ENCODE data around the gene OASL.

DNA sequence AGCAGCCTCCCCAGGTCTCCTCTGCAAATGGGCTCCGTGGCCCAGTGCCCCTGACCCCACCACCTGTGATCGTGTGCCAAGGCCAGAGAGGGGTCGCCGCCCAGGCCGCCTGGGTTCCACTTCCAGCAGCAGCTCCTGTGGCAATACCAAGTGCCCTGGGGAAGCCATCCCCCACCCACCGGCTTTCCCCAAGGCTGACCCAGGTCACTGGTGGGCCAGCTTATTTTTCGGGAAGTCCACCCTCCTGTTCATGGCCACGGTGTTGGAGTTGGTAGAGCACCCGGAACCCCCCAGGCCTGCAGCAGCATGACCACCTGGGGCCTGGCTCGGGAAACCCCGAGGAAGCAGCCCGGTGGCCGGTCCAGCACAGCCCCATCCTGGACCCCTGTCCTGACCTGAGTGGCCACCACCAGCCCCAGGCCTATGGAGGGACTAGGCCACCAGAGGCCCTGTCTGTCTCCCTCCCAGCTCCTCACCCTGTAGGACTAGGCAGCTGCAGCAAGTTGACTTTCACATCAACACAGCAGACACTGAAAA, 40.8 kb upstream of the OASL start:
- TF ChIP-seq, protein P1, sequence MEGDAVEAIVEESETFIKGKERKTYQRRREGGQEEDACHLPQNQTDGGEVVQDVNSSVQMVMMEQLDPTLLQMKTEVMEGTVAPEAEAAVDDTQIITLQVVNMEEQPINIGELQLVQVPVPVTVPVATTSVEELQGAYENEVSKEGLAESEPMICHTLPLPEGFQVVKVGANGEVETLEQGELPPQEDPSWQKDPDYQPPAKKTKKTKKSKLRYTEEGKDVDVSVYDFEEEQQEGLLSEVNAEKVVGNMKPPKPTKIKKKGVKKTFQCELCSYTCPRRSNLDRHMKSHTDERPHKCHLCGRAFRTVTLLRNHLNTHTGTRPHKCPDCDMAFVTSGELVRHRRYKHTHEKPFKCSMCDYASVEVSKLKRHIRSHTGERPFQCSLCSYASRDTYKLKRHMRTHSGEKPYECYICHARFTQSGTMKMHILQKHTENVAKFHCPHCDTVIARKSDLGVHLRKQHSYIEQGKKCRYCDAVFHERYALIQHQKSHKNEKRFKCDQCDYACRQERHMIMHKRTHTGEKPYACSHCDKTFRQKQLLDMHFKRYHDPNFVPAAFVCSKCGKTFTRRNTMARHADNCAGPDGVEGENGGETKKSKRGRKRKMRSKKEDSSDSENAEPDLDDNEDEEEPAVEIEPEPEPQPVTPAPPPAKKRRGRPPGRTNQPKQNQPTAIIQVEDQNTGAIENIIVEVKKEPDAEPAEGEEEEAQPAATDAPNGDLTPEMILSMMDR (IDR thresholded peaks at IDR 0.05): no peak
- TF ChIP-seq RAD21 (conservative IDR thresholded peaks at IDR 0.05 in 1 of 2, IDR thresholded peaks at IDR 0.05 in 1 of 2) (no peak), EP300 (IDR thresholded peaks at IDR 0.05) (no peak), FOSL2 (IDR thresholded peaks at IDR 0.05) (no peak), FOSL2 (CRISPR knock-in tag; IDR thresholded peaks at IDR 0.05) (no peak), POLR2A (IDR thresholded peaks at IDR 0.05; ENCODE audit: low read length) (no peak), CEBPB (IDR thresholded peaks at IDR 0.05) (no peak), NR3C1 (IDR thresholded peaks at IDR 0.05) (no peak)
- TF ChIP-seq, protein P2, sequence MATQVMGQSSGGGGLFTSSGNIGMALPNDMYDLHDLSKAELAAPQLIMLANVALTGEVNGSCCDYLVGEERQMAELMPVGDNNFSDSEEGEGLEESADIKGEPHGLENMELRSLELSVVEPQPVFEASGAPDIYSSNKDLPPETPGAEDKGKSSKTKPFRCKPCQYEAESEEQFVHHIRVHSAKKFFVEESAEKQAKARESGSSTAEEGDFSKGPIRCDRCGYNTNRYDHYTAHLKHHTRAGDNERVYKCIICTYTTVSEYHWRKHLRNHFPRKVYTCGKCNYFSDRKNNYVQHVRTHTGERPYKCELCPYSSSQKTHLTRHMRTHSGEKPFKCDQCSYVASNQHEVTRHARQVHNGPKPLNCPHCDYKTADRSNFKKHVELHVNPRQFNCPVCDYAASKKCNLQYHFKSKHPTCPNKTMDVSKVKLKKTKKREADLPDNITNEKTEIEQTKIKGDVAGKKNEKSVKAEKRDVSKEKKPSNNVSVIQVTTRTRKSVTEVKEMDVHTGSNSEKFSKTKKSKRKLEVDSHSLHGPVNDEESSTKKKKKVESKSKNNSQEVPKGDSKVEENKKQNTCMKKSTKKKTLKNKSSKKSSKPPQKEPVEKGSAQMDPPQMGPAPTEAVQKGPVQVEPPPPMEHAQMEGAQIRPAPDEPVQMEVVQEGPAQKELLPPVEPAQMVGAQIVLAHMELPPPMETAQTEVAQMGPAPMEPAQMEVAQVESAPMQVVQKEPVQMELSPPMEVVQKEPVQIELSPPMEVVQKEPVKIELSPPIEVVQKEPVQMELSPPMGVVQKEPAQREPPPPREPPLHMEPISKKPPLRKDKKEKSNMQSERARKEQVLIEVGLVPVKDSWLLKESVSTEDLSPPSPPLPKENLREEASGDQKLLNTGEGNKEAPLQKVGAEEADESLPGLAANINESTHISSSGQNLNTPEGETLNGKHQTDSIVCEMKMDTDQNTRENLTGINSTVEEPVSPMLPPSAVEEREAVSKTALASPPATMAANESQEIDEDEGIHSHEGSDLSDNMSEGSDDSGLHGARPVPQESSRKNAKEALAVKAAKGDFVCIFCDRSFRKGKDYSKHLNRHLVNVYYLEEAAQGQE (IDR thresholded peaks at IDR 0.05): no peak
